NCI-H1105 treated with DMSO at 0.1 percent for 48 hours (cell line): ENCODE data around the gene ARHGAP45.

ENCODE experiments used
- DNase-seq: peaks from one replicate; lab custom pipeline; 2025; lab: John Stamatoyannopoulos, UW

Gene ARHGAP45

DNA sequence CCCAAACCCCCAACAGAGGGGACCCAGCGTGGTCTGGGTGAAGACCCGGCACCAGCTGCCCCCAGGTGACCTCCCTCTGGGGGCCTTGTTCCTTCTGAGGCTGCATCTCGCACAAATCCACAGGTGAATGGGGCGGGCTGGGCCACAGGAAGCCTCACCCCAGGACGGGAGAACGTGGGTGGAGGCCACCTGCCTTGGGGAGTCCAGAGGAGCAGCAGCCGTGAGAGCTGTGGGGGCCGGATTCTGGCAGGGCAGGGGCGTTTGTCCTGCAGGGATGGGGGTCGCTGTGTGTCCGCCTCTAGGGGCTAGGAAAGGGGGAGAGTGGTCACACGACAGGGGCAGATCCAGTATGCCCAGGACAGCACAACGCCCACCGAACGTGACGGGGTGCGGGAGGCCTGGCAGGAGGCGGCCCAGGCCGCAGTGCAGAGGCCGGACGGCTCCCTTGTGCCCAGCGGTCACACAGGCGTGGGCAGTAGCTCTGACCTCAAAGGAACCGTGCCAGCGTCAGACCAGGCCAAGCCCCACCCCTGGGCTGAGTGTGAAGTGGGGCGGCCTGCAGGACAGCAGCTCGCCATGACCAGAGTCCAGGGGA lies 21.5 kb downstream of the ARHGAP45 start:
- DNase-seq: no peak

DNA sequence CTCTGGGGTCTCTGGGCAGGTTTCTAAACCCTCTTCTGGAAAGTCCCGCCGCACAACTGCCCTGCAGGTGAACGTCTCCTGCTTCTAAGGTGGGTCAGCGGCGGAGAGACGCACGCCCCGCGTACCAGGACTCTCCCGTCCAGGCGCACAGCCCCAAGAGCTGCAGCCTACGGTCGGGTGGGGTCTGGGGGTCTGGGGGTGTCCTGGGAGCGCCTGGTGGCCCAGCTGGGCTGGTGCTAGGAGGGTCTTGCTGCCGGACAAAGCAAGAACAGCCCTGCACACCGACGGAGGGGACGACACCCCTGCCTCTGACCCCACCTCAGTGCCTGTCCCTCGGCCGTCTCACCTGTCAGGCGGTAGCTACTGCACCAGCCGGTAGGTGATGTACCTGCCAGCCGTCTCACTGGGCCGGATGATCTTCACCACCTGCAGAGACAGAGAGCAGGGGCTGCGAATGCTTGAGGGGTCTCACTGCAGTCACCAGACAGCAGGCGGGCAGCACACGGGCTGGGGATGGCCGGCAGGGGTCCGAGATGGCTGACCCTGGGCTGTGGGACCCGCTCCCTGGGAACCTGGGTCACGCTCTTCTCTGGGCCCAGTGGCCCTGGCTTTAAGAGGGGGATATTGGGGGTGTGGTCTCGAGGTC lies 22.3 kb downstream of the ARHGAP45 start:
- DNase-seq: no peak

DNA sequence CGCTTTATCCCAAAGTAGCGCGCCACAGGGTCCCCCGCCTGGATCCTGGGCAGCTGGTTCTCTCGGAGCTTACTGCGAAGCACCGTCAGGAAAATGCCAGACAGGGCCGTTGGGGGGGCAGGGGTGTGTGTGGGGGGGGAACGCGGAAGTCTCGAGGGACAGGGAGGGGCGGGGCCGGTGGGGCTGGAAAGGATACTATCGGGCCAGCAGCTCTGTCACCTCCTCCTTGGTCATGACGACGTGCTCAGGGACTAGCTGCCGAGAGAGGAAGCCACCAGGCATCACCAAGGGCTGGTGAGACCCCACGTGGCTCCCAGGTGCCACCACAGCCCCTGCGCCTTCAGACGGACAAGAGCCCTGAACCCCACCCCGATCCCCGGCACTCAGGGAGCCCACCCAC lies 22.9 kb downstream of the ARHGAP45 start:
- no peak for DNase-seq

DNA sequence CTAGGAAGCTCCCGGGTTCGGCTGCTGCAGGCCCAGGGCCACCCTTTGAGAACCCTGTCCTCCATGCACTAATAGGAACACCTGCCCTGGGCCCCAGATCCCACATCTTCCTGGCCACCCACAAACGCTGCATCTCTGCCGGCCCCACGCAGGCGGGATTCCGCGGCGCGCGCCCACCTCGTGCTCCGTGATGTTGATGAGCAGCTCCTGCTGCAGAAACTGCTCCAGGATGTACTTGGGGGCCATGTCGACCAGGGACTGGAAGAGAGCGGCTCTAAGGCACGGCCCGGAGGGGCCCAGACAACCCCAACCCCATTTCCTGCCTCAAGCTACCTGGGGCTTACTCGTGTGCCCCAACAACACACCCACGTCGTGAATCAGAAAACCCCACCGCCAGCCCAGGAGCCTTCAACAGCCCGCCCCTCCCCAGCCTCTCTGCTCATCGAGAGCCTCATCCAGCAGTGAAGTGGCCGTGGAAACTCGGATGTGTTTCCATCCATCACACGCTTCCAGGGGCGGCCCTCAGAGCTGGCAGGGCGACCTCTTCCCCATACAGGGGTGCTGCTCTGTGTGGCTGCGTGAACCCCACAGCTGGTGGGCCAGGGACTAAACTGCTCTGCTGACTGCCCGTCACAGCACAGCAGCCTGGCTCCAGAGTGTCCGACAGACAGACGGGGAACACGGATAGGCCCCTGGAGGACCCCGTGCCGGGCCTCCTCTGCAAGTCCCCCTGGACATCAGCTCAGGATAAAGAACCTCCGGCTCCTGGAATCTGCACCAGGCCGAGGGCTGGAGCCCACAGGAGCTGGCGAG lies 24.0 kb downstream of the ARHGAP45 start:
- no peak for DNase-seq

DNA sequence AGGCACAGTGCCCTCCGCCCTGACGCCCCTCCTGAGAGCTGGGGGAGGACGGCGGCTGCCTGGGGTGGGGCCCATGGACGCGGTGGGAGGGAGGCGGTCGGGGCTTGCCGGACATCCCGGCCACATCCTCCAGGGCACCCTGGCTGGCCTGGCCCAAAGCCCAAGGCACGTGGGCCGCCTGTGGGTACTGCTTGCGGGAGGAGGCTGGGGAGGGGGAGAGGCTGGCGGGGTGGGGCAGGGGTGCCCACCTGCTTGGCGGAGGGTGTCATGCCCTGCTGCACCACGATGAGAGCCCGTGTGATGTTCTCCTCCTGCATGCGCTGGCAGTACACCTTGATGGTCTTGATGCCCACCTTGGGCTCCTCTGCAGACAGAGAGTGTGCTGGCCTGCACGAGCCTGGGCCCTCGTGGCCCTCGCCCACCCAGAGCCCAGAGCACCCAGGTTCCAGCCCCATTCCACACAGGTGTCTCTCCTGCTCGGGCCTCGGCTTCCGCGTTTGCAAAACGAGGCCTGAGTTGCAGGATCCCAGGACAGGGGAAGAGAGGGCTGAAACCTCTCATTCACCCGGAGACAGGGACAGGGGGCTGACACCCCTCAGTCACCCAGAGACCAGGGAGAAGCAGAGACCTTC lies 24.7 kb downstream of the ARHGAP45 start:
- DNase-seq: no peak

DNA sequence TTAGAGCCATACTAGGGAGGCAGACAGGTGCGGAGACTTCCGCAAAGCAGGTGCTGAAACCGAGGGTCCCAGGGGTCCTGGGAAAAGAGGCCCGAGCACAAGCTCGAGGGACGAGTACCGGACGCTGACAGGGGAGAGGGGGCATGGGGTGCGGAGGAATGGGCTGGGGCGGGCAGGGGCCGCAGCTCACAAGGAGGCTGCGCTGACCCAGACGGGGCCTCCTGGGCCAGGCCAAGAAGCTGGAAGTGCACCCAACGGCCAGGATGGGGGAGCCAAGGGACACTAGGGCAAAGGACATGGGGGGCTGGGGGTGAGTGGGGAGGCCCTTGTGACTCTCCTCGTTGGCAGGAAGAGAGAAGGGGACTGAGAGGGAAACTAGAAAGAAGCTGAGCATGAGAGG lies 26.4 kb downstream of the ARHGAP45 start:
- DNase-seq: no peak

DNA sequence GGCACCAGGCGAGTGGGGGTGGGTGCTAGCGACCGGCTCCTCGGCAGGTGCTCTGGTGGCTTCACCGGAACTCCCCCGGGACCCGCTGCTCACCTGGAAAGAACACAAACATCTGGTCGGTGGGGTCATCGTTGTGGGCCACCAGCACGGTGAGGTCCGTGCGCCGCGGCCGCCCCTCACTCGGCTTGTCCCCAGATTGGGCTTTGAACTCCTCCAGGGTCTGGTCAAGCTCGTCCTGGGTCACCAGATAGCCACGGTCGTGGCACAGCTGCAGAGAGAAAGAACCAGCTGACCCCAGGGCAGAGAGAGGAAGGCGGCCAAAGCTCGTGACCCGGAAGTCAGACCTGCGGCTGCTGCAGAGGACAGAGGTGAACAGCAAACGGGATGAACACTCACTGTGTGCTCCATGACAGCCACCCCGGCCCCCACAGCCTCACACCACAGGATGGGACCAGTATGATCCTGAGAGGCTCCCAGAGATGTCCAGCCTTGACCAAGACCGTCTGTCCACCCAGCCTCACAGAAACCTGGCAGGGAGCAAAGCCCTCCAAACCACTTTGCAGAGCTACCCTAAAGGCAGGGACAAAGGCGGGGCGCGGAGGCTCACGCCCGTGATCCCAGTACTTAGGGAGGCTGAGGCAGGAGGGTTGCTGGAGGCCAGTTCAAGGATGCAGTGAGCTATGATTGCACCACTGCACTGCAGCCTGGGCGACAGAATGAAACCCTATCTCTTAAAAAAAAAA lies 27.0 kb downstream of the ARHGAP45 start:
- DNase-seq: no peak

DNA sequence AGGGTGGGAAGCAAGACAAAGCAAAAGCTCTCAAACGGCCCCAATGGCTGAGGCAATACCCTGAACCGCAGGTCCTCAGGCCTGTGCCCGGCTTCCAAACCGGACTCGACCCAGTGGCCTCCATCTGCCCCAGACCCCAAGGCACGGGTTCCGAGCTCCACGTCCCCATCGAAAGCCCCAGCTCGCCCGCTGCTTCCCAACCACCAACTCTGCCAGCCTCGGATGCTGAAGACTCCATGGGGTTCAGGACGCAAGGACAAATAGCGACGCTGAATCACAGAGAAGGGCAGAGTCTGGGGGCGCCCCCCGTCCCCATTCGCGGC lies 27.6 kb downstream of the ARHGAP45 start:
- no peak for DNase-seq

DNA sequence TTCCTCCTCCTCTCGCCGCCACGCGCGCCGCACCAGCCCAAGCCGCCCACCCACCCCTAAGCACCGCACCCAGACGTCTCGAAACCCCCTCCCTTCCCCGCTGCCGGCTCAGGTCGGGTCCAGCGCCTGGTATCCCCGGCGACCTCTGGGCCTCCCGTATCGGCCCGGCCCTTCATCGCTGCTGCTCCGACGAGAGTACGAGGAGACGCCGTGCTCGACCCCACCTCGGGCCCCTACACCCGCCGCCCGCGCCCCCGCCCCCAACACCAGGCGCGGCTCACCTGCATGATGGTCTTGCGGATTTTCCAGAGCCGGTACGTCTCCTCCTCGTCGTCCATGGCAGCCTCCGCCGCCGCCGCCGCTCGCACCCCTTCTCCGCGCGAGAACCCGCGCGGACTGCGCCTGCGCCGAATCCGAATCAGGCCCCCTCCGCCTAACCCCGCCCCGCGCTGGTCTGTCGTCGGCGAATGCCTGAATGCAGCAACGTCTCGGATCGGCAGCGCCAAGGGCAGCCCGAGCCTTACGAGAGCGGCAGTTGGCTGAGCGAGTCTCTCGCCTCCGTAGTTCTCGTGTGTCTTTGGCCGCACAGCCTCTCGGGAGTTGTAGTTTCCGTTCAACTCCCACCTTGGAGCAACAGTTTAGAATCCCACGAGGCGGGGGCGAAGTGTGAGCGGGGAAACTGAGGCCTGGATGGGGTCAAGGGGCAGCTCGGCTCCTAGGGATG lies 28.2 kb downstream of the ARHGAP45 start, which contains the start of gene POLR2E:
POLR2E (minus strand) TSS at position 398 of the 724 bp plus-strand sequence; CDS start at position 338, 60 bp downstream.
- DNase-seq: peak; percentile 95

DNA sequence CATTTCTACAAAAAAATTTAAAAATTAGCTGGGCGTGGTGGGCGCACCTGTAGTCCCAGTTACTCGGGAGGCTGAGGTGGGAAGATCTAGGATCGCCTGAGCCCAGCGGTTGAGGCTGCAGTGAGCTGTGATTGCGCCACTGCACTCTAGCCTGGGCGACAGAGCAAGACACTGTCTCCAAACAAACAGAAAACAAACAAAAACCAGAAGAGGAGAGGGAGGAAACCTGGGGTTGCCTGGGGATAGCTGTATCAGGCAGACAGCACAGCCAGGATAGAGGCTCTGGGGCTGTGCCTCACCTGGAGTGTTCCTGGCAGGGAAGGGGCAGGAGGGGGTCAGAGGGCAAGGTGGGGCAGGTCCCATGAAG lies 30.8 kb downstream of the ARHGAP45 start:
- no peak for DNase-seq

DNA sequence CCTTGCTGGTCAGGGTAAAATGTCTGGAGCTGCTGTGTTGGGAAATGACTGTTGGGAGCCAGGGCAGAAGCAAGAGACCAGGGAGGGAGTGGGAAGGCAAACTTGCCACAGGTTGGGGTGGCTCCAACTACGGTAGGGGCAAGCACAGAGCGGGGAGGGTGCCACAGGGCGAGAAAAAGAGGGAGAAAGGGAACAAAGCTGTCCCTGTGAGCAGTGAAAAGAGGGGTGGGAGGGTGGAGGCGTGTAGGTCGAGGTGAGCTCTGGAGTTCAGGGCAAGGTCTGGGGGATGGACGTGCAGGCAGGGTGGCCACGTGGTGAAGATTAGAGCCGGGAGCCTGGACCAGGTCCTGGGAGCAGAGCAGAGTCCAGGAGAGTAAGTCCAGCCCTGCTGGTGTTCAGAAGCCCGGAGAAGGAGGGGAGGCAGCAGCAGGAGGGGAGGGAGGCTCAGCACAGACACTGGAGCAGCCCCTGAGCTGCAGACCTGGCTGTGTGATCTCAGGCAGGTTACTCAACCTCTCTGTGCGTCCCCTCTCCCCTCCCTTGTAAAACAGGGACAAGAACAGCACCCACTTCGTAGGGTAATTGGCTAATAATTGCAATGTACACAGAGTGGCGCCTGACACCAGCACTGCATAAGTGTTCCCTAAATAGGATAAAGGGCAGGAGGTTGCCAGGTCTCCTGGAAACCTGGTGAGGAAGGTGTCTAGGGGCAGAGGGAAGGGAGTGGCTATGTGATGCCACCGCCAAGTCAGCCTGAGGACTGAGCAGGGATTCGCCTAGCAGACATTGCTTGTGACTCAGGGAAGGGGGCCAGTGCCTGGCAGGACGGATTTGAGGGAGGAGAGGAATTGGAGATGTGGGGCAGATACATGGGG lies 31.4 kb downstream of the ARHGAP45 start:
- DNase-seq: peak; percentile 9

DNA sequence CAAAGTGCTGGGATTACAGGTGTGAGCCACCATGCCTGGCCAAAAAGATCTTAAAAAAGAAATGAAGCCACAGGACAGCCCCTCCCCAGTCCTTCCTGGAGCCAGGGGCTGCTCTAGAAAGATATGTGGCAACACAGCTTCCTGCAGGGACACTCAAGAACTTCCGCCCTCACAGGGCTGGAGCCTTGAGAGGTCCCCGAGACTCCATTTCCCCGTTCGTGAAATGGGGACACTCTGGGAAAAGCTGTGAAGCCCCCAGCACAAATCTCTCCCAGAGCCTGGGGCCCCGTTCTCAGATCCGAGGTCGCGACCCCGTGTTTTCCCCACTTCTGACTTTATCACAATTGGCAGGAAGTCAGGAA lies 34.4 kb downstream of the ARHGAP45 start:
- no peak for DNase-seq

DNA sequence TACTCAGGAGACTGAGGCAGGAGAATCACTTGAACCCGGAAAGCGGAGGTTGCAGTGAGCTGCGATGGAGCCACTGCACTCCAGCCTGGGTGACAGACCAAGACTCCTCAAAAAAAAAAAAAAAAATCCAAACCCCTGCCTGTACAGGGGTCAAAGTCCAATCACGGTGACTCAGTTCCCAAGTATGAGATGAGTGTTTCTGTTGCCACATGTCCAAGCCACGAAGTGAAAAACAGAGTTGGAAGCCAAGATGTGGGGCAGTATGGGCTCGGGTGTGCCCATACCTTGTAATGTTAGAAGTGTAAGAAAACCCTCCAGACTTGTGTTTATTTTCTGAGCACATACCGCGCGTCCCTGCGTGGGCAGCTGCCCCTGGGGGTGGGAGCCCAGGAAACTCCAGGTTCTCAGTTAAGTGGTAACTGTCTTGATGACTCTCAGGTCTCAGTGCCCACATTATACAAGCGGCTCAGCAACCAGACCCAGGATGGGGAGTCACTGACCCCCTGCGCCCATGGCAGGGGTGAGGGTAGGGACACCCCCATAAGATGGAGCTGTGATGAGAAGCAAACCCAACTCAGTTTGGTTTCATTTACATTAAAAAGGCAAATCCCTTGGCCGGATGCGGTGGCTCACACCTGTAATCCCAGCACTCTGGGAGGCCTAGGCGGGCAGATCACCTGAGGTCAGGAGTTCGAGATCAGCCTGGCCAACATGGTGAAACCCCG lies 35.6 kb downstream of the ARHGAP45 start:
- DNase-seq: no peak

DNA sequence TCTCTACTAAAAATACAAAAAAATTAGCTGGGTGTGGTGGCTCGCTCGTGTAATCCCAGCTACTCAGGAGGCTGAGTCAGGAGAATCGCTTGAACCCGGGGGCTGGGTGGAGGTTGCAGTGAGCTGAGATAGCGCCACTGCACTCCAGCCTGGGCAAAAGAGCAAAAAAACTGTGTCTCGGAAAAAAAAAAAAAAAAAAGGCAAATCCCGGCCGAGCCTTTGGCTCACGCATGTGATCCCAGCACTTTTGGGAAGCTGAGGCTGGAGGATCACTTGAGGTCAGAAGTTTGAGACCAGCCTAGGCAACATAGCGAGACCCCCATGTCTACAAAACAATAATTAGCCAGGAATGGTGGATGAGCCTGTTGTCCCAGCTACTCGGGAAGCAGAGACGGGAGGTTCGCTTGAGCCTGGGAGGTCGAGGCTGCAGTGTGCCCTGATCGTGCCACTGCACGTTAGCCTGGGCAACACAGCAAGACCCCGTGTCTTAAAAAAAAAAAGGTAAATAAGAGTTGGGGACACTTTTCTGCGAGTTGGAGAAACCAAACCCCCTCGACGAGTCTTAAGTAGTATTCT lies 36.3 kb downstream of the ARHGAP45 start:
- no peak for DNase-seq

DNA sequence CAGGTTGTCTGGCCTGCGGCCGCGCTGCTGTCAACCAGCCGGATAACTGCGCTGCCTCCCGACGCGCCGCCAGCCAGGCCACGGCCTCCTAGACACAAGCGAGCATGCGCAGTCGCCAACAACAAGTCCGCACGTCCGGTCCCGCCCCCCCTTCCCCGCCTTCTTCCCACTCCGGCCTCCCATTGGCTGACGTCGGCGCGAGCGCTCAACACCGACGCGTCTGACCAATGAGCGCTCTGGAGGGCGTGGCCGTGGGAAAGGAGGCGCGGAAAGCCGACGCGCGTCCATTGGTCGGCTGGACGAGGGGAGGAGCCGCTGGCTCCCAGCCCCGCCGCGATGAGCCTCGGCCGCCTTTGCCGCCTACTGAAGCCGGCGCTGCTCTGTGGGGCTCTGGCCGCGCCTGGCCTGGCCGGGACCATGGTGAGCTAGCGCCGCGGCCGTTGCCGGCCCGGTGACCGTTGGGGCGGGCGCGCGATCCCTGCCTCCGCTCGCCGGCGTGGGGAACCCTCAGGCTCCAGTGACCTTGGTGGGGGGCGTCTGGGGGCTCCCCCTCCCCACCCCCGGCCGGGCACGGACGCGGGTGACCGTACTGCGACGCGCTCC lies 36.8 kb downstream of the ARHGAP45 start, which contains the start of gene GPX4:
GPX4 (plus strand) TSS at position 287 of the 603 bp plus-strand sequence; CDS start at position 337, 50 bp downstream.
- DNase-seq: peak; percentile 97

DNA sequence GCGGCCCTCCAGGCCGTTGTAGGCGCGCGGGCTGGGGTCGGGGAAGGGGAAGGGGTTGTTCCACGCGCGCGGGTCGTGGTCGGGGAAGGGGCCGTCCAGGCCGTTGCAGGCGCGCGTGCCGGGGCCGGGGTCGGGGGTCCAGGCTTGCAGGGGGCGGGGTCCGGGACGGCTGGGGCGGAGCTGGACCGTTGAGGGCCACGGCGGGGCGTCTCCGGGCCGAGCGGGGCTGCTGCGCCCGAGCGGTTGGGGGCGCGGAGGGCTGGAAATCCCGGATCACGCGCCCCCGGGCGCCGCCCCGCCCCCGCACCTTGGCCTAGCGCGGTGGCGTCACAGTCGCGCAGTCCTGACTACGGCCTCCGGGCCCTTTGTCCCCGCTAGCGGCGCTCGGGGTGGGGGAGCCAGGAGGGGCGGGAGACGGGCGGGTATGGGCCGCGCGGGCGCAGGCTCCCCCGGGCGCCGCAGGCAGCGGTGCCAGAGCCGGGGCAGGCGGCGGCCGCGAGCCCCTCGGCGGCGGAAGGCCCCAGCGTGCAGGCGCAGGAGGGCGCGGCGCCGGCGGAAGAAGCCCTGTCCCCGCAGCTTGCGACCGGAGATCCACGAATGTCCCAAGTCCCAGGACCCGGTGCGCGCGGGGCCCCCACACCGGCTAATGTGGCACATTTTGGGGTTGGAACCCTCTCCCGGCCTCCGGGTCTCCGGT lies 37.5 kb downstream of the ARHGAP45 start:
- DNase-seq: peak; percentile 48

DNA sequence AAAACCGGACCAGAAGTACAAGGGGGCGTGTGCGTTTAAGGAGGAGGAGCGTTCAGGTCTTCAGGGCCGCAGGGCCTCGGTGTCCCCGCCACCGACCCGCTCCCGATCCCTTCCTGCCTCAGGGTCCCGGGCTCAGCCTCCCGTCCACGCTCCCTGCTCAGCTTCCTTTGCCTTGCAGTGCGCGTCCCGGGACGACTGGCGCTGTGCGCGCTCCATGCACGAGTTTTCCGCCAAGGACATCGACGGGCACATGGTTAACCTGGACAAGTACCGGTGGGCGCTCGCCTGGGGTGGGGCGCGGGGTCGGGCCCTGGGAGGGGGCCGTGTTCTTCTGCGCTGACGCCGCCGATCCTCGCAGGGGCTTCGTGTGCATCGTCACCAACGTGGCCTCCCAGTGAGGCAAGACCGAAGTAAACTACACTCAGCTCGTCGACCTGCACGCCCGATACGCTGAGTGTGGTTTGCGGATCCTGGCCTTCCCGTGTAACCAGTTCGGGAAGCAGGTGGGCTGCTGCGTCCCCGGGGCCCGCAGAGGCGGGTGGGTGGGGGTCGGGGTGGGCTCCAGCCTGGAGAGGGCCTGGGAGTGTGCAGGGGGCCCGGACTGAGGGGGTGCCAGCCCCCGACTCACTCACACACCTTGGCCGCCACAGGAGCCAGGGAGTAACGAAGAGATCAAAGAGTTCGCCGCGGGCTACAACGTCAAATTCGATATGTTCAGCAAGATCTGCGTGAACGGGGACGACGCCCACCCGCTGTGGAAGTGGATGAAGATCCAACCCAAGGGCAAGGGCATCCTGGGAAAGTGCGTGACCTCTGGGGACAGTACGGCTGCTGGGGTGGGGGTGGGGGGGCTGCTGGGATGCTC lies 38.3 kb downstream of the ARHGAP45 start:
- no peak for DNase-seq
